HG02852 (cell line): ENCODE measurements around the gene OLFML1.
A peak's percentile ranks its signal among the peaks of the same experiment; 100 is the strongest.

Source experiments
- ATAC-seq: cut with Tn5 transposase; IDR thresholded peaks from one replicate; pipeline ENCODE4 v1.9.1; 2021; ENCODE audit warnings: mild to moderate bottlenecking, moderate library complexity; ENCODE audit not compliant: unreplicated experiment

OLFML1 gene

DNA sequence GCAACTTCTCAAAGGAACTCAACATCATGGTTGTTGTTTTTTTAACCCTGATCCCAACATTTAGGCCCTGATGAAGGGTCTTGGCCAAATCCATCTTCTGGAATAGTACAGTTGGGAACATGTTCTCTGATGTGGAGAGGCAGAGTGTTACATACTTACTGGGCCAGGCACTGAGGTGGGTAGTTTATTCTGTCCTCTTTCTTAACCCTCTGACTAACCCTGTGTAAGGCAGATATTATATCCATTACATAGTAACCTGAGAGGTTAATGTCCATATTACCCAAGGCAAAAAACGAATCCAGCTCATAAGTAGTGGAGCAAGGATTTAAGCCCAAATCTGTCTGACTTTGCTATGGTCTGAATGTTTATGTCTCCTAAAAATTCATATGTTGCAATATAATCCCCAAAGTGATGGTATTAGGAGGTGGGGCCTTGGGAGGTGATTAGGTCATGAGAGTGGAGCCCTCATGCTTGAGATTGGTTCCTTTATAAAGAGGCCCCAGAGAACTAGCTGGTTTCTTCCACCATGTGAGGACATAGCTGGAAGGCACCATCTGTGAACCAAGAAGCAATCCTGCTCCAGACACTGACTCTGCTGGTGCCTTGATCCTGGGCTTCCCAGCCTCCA is 44.8 kb downstream of the OLFML1 start:
- no peak for ATAC-seq

DNA sequence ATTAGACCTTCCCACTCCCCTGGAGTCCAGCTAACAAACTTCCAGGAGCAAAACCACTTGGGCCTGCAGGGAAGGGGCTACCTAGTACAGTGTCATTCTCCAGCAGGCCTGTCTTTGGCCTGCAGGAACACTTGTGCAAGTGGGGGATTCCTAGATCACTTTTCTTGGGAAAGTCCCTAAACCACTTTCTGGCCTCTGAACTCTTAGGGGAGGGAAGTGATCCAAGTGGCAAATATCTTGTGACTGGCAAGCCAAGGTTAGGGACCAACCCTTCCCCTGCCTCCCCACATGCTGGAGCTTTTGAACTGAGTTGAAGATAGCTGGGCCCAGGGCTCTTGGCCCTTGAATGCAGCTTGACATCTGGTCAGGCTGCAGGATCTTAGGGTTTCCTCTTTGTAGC is 45.7 kb downstream of the OLFML1 start:
- ATAC-seq, result peak; percentile 27

DNA sequence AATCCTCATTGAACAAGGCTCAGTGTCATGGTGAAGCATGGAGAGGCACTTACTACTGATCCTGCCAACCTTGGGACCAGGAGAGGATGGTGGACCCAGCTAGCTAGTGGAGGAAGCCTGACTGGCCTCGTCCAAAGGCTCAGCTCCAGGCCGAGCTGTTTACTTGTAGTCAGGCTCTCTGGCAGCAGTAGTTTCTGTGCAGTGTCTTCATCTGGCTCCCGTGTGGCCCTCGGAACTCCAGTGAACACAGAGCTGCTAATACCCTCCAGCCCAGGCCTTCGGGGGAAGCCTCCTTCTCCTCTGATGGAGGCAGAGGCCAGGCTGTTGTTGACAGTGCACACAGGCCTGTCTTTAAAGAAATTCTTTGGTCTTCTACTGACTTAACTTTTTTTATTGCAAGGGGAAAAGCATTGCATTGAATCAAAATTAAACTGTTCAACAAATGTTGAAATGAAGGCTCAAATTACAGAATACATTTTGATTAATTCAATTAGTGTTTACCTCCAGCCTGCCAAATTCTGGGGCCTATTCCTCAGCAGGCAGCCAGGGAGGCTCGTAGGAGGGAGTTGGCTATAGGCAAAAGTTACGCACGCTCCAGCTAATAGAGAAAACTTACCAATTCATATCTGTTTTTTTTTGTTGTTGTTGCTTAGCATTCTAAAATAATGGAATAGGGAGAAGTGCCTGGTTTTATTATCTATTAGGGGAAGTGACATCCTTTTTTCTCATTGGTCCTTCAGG is 47.3 kb downstream of the OLFML1 start:
- no peak for ATAC-seq

DNA sequence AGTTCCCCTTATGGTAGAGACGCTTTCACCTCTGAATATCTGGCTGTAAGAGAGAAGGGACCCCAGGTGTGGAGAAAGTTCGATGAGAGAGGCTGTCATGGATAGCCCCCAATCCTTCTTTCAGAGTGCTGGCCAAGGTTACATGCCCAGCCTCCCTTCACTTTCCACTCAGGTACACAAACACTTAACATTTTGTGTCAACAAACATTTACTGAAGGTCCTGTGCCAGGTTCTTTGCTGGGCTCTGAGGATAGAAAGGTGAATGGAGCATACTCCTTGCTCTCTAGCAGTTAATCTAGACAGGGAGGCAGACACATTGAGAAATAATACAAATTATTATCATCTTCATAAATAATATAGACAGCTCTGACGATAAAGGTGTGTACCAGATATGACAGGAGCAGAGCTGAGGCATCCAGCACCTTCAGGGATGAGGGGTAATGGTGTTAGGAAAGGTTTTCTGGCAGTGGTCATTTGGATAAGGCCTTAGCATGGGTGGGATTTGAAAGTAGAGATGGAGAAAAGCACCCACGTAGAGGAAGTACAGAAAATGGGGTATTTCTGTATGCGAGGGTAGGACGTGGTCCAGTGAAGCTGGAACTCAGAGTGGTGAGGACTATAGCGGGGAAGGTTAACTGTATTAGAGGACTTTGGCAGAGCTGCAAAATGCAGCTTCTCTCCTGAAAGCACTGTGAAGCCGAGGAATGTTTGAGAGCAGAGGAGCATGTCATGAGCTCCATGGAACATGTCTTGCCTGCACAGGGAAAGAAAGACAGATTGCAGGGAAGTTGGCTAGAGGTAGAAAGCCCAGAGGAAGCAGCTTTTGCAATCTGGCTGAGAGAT is 48.1 kb downstream of the OLFML1 start:
- ATAC-seq, result peak; percentile 37

DNA sequence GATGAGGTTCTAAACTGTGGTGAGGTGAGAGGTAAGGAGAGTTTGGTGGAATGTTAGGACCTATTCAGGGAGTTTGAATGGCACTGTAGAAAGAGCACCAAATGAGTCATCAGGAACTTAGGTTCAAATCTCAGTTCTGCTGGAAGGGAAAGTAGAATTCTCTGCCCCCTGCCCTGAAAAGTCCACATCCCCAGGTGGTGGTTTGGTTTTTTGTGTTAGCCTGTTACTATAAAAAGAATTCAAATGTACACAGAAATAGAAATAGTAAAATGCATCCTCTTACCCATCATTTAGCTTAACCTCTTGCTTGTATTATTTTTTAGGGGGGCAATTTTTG is 48.7 kb downstream of the OLFML1 start:
- ATAC-seq, result peak; percentile 62

DNA sequence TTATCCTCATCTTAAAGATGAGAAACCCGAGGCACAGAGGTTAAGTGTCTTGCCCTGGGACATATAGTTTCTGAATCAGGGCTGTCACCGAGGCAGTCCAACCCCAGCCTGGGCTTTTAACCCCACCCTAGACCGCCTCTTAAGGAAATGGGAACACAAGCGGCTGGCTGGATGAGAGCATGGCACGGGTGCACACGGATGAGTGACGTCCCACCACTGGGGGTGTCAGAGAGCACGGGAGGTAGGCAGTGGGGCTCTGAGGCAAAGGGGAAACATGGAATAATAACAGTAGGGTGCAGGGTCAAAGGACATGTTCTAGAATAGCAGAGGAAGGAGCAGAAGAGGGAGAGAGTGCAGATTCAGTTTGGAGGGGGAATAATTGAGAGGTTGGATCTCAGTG is 50.8 kb downstream of the OLFML1 start:
- no peak for ATAC-seq

DNA sequence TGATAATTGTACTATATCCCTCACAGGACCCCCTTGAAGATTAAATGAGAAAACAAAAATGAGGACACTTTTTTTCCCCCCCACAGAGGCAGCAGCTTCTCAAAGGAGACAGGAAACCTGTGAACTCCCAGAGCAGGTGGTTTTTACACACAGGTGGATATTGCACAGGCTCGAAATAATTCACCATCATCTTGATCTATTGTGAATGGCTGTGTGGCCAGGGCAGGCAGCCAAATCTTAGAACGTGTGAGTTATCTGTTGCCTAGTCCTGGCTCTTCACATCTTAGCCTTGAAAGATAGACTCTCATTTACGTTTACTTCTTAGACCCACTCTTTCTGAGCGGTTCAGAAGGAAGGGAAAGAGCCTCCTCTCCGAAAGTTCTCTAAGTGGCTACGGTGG is 52.0 kb downstream of the OLFML1 start:
- ATAC-seq, result no peak

DNA sequence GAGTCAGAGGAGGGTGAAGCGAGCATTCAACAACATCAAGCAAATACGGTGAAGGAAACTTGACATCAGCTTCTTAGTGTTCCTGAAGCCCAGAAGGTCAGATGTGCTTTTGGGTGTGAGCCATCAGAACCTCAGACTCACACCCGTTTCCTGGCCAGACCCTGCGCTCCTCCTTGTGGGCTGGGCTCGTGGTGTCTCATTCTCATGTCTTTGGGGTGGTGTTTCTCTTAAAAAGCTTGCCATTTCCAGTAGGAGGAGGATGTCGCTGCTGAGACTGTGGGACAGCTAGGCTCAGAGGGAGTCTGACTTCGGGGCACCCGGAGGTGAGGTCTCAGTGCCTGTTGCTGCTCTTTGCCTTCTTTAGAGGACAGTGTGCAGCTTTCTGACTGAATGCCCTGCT is 52.7 kb downstream of the OLFML1 start:
- ATAC-seq, result no peak

DNA sequence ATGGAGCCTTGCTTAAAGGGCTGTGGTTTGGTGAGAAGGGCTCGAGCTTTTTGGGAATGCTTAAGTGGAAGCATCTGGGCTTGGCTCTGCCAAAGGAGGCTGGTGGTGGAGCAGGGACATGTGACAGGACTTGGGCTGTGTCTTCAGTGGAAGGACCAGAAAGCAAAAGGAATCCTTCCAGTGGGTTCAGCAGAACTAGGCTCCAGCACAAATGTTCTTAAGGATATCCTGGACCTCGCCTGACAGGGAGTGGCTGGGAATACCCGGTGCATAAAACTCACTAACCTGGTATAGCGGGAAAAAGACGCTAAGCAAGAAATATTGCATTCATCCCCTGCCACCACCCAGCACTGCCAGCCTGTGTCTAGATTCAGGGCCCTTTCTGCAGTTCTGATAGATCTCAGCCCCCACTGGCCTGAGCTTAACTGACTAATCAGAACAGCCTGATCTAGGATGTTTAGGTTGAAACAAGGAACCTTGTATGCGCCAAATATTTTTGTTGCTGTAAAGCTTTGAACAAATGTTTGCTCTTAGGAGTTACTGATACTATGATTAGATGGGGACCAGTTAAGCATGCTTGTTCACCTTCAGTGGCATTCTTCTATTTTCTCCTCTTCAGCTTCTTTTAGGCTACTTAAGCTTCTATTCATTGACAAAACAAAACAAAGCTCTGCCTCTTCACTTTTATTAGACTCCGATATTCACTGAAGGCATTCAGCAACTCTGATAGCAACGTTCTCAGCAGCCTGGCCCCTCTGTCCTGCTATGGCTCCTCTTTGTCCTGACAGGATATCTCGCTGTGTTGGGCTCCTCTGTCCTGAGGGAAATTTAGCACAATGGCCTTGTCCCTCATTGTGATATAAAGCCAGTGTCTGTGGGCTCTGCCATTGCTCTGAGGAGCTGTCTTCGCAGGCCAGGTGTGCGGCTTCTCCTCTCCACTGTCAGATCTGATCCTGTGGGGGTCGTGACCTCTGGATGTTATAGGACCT is 53.5 kb downstream of the OLFML1 start:
- ATAC-seq, result no peak

DNA sequence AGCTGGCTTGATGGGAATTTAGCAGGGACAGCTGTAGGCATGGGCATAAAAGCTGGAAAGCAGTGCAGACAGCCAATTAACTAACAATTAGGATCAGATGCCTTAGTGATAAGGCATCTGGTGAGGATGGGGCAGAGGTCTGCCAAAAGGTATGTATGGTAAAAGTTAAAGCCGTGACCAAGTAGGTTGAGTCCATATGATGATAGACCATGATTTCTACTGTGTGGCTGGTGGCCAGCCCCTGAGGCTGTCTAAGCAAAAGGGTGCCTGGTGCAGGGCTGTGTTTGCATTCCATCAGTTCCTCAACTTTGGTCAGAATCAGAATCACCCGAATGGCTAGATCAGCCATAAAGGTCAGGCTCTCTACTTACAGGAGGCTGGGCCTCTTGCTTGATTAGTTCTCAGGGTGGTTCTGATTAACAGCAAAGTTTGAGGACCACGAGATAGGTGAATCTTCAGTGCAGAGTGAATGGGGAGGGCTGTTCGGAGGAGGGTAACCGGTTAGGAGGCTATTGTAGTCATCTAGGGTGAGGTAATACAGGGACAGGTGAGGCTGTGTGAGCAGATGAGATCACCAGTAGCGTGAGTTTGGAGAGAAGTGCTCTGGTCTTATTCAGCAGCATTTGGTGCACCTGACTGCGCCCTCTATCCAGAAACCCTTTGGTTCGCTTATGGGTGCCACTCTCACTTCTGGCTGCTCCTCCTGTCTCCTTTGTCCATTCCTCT is 55.7 kb downstream of the OLFML1 start:
- no peak for ATAC-seq

DNA sequence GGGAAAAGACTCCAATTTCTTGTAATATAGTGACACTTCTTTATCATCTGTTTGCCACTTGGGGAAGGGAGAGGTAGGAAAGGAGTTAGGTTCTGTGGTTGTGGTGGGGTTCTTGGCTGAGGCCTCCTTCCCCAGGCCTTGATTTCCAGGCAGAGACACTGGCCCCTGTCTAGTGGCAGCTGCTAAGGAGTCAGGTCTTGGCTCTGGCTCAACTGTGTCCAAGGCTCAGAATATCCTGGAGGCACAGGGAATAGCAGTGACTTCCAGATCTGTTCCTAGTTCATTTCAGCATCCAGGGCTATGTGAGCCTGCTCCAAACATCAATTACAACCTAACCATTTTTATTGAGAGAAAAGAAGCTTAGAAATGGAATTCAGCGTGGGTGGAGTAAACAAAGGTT is 58.0 kb downstream of the OLFML1 start:
- no peak for ATAC-seq

DNA sequence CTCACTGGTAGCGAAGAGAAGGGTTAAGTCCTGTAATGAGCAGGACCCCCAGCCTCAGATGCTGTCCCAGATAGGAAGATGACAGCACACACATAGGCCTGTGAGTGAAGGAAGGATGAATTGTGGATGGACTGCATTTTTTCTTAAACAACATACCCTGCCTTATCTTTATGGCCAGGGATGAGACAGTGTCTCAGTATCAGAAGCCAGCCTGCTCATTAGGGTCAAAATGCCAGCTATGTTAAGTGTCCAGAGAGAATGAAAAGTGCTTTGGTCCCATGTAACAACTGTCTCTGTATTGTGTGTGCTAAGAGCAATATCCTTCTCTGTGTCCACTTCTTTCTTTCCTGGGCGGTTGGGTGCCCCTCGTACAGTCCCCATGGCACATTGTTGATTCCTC is 58.7 kb downstream of the OLFML1 start:
- ATAC-seq, result no peak

DNA sequence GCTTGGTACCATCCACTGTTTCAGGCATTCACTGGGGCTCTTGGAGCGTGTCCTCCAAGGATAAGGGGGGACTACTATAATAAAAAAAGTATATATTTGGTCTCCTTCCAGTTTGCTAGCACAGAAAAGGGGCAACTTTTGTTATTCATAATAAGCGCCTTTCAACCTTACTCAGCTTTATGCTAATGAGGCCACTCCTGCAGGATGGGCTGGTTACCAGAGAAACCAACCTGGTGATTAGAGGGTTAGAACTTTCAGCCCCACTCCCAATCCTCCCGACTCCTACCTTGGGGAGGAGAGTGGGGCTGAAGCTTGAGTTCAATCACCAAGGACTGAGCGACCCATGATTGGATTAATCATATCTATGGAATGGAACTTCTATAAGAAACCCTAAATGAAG is 60.3 kb downstream of the OLFML1 start:
- ATAC-seq, result no peak

DNA sequence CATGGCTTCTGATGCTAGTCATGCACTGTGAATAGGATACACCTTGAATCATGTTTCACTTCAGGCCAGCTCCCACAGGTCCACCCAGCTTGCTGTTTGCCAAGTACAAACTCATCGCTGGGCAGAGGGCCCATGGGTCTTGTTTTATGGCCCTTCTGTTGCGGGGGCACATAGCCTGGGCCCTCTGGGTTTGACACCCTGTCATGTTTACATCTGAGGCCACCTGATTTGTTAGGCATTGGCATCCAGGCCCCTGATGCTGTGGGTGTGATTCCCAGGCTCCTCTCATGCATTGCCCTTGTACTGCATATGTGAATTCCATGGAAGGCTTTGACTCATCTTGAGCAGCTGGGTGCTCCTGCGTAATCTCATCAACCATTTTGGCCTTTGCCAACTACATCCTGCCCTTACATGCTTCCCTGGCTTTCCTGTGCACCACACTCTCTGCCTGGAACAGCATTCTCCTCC is 61.1 kb downstream of the OLFML1 start:
- no peak for ATAC-seq

DNA sequence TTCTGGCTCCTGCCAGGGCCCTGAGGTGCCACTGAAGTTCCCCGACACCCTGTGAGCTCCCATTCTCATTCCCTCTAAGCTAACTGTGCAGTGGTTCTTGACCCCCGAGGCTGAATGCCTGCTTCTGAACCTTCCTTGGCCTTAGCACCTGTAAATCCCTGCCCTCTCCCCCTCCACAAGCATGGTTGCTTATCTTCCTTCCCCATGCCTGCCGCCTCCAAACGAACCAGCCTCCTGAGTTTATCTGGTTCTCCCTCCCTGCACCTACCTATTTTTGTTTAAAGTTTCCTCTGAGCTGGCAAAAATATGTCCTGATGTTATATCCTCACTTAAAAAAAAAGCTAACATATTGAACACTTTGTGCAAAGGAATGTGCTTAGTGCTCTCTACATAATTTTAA is 62.4 kb downstream of the OLFML1 start:
- ATAC-seq, result no peak

DNA sequence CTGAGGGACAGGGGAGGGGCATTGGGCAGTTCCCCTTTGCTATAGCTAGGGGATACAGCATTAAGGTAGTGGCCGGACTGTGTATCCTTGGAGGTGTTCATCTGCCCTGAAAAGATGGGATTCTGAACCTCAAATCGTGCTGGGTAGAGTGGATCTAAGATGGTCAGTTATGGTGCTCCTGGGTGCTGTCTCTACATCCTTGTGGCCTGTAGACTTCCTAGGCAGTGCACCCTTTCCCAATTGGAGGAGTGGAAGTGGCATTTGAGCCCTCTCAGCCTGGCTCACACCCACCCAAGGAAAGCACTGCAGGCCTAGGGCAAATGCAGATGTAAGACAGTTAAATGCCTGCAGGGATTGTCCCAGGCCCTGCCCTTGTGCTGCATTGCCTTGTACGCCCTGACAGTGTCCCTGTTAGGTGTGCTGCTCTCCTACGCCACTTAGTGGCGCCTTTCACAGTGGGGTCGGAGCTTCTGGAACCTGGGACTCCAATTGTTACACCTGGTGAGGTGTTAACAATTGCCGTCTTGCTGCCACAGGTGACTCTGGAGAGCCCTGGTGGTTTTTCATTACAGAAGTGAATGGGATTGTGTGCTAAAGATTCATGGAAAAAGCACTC is 63.5 kb downstream of the OLFML1 start:
- ATAC-seq, result peak; percentile 87

DNA sequence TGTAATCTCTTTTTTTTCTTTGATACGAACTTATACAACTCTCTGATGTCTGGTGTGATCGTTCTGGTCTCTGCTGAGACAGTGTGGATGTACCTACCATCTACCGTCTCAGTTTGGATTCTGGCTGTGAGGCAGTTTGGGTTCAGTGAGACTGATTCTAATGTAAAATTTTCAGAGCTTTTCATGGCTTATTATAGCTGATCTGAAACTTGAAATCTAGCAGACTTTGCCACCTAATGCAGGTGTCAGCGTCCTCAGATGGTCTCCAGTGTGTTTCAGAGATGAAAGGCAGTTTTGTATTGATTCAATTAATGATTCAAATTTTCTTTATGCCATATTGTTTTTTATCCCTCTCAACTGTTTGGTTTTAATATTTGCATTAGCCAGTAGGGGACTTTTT is 64.4 kb downstream of the OLFML1 start:
- no peak for ATAC-seq

DNA sequence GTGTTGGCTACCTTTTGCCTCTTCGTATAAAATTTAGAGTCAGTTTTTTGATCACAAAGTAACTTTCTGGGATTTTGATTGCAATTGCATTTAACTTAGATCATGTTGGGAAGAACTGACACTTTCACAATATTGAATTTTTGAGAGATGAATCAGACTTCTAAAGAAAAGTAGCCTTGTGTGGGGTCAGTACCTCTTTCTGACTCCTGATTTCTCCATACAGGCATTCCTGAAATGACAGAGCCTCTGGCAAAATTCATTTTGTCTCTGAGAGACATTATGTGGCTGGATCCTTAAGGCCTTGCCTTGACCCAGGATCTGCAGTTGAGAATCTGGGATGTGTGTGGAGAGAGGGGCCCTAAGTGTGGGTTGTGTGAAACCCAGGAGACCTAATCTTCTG is 66.3 kb downstream of the OLFML1 start:
- ATAC-seq, result no peak

DNA sequence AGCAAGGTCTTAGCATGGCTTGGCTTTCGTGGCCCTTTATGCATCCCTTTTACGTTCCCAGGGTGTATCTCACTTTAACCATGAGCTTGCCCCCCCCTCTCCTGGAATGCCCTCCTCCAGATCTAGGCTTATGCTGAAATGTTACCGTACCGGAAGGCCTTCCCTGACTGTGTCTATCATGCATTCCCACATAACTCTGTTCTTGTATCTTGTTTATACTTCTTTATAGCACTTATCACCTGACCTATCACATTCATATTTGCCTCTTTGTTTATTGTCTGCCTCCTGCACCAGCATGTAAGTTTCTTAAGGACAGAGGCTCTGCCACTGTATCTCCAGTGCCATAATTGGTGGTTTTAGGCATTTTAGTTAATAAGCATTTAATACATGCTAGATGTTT is 67.4 kb downstream of the OLFML1 start:
- no peak for ATAC-seq
